ENCODE measurements around the gene RNF31. TPM values are rescaled to one million over a fixed set of nuclear protein-coding genes. Genes with fewer than 3 reads are reported as not detected.

The RNF31 gene
- polyA plus RNA-seq, 2 of the 4 experiments (the other 2 are of a cell fraction): 5.7 to 20.8 TPM

DNA sequence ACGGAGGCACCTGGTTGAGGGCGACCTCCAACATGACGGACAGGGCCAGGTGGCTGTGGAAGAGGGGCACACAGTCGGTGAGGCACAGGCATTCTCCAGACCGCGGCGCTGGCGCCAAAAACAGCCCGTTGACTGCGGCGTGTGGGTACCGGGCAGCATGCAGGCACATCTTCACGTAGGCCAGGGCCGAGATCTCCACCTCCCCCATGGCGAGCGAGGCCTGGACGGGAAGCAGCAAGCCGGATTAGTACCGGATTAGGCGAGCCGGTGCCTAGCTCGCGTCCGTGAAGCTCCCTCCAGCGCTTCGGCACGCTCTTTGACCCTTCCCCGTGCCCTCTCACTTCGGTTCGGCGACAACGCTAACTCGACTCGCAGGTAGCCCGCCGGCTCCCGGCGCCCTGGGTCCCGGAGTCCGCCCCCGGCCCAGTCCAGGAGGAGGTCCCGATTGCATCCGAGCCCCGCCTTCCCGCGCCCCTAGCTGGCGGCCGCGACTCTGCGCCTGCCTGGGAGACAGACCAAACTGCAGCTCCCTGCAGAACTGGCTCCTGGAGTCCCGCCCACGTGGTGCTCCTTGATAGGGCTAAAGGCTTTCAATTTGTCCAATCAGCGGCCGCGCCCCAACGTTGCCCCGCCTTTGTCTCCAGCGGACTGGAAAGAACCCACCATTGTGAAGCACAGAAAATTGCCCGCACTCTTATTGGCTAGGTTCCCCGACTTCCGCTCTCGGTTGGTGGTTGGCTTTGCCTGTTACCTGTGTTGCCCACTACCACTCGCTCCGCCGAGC lies 6.0 kb upstream of the RNF31 start, which contains the start of gene EMC9 (continued):
- TF ChIP-seq, protein P1, sequence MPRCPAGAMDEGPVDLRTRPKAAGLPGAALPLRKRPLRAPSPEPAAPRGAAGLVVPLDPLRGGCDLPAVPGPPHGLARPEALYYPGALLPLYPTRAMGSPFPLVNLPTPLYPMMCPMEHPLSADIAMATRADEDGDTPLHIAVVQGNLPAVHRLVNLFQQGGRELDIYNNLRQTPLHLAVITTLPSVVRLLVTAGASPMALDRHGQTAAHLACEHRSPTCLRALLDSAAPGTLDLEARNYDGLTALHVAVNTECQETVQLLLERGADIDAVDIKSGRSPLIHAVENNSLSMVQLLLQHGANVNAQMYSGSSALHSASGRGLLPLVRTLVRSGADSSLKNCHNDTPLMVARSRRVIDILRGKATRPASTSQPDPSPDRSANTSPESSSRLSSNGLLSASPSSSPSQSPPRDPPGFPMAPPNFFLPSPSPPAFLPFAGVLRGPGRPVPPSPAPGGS (IDR thresholded peaks at IDR 0.05): peak; percentile 64; the same call in 1 of the 3 replicates
- TF ChIP-seq JUN (IDR thresholded peaks at IDR 0.05): peak; percentile 88
- peak; percentile 69 for TF ChIP-seq MAFK (IDR thresholded peaks at IDR 0.05; ENCODE audit: partially characterized antibody)
- TF ChIP-seq, protein P2, sequence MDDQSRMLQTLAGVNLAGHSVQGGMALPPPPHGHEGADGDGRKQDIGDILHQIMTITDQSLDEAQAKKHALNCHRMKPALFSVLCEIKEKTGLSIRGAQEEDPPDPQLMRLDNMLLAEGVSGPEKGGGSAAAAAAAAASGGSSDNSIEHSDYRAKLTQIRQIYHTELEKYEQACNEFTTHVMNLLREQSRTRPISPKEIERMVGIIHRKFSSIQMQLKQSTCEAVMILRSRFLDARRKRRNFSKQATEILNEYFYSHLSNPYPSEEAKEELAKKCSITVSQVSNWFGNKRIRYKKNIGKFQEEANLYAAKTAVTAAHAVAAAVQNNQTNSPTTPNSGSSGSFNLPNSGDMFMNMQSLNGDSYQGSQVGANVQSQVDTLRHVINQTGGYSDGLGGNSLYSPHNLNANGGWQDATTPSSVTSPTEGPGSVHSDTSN (IDR thresholded peaks at IDR 0.05): peak; percentile 49; the same call in 1 of the 2 replicates
- no peak for TF ChIP-seq RARB (CRISPR knock-in tag; IDR thresholded peaks at IDR 0.05)

DNA sequence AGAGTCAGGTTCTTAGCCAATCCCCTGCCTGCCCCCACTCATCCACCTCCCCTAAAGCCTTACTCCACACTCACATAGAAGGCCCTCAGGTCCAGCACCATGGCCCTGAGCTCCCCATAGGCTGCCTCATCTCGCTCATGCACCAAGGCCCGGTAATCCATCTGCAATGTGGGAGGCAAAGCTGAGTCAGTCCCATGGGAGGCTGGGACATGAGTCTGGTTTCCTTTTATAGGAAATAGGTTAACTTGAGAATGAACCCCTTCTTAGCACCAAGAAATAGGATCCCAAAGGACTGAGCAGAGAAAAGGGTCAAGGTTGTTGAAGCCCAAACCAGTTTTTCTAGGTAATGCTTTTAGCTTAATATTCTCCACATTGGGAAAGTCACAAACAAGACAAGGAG lies 3.8 kb upstream of the RNF31 start:
- ATAC-seq (no peak), DNase-seq (ENCODE audit: low read depth in 1 of 2, low spot score in 1 of 2) (no peak), FAIRE-seq (no peak)
- H3K4me1 ChIP-seq: peaks cover 31% of the 10 kb centered on the region
- ChIA-PET POLR2A (no interaction called here), CTCF (interaction anchor here (1.1 to 12.6 kb wide), 3 partner anchors 8 to 19 kb away, joined by 3 to 168 read pairs (median 3); partner anchors contain the start of genes IRF9 and PSME1)
- no peak overlapping the region for H3K4me2 ChIP-seq
- no peak overlapping the region for H3K4me3 ChIP-seq
- 95% methylated on average over 2 of the region's 2 CpGs for WGBS (ENCODE audit: missing lambda C conversion rate)
- H3K27ac ChIP-seq: no peak overlapping the region
- no peaks in the 10 kb centered on the region for H3K9me3 ChIP-seq
- TF ChIP-seq, protein P3, sequence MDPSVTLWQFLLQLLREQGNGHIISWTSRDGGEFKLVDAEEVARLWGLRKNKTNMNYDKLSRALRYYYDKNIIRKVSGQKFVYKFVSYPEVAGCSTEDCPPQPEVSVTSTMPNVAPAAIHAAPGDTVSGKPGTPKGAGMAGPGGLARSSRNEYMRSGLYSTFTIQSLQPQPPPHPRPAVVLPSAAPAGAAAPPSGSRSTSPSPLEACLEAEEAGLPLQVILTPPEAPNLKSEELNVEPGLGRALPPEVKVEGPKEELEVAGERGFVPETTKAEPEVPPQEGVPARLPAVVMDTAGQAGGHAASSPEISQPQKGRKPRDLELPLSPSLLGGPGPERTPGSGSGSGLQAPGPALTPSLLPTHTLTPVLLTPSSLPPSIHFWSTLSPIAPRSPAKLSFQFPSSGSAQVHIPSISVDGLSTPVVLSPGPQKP (IDR thresholded peaks at IDR 0.05; ENCODE audit: low read depth, low read length): no peak
- TF ChIP-seq RCOR1 (IDR thresholded peaks at IDR 0.05; ENCODE audit: low read depth, low read length): no peak
- no peak for TF ChIP-seq NR3C1 (IDR thresholded peaks at IDR 0.05)
- no peak for TF ChIP-seq KDM1A (IDR thresholded peaks at IDR 0.05; ENCODE audit: low read depth)
- TF ChIP-seq RFX5 (IDR thresholded peaks at IDR 0.05): no peak
- TF ChIP-seq RAD21 (conservative IDR thresholded peaks at IDR 0.05 in 1 of 2, IDR thresholded peaks at IDR 0.05 in 1 of 2): no peak
- TF ChIP-seq POLR2A (IDR thresholded peaks at IDR 0.05; ENCODE audit: low read length): no peak
- TF ChIP-seq MAFK (IDR thresholded peaks at IDR 0.05; ENCODE audit: partially characterized antibody): no peak
- TF ChIP-seq CBX8 (IDR thresholded peaks at IDR 0.05): no peak
- no peak for TF ChIP-seq CBX2 (IDR thresholded peaks at IDR 0.05; ENCODE audit: borderline replicate concordance, low read depth)

DNA sequence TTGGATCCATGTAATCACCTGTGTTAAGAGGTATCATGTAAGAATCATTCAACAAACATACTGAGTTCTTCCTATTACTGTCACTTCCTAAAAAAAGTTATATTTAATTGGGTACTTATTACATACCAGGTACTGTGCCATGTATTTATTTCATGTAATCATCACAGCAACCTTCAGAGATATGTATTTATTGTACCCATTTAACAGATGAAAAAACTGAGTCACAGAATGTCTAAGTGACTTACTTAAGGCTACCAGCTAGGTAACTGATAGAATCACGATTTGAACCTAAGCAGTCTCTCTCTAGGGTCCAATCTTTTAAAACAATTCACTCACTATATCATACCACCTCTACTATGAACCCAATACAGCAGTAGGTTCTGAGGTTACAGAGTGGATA lies 2.8 kb upstream of the RNF31 start:
- CTCF ChIA-PET: interaction anchor here (0.8 to 12.6 kb wide), 5 partner anchors 9 to 36 kb away, joined by 3 to 168 read pairs (median 3); partner anchors contain the start of genes DCAF11, IRF9, NRL and PSME1
- H3K4me2 ChIP-seq: no peak overlapping the region
- no peaks in the 10 kb centered on the region for H3K9me3 ChIP-seq
- DNase-seq (ENCODE audit: low read depth in 1 of 2, low spot score in 1 of 2): no peak
- no peak overlapping the region for H3K27ac ChIP-seq
- FAIRE-seq: no peak
- POLR2A ChIA-PET: no interaction called here
- peaks cover 24% of the 10 kb centered on the region for H3K4me1 ChIP-seq
- H3K4me3 ChIP-seq: no peak overlapping the region
- 14% methylated on average over 1 of the region's 1 CpG for WGBS (ENCODE audit: missing lambda C conversion rate)
- peak; percentile 67; the same call in 1 of the 2 replicates for TF ChIP-seq KDM1A (IDR thresholded peaks at IDR 0.05; ENCODE audit: low read depth)
- no peak for TF ChIP-seq PHF8 (IDR thresholded peaks at IDR 0.05; ENCODE audit: borderline replicate concordance, low read depth)
- TF ChIP-seq HOXA7 (CRISPR knock-in tag; IDR thresholded peaks at IDR 0.05): no peak
- 0 out of 2 replicates have a peak, but pooled peaks have one; percentile 49 for TF ChIP-seq HDAC2 (IDR thresholded peaks at IDR 0.05)
- ATAC-seq: no peak

DNA sequence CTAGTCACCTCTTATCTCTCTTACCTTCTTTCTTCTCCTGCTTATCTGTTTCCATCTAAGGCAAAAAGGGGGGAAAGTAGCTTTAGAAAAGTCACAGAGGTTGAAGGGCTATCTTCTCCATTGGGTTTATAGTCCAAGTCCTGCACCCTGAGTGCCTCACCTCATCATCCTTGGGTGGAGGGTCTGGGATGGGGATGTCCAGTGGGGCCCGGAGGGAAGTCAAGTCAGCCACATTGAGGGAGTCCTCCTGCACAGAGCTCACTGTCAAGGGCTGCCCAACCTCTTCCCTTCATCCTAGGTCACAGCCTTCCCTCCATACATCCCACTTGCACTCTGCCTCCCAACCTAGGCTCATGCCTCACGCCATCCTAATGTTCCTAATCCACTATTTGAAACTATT lies 2.1 kb upstream of the RNF31 start:
- Histone ChIP-seq H3K4me2 (peak overlapping the region; percentile 85), H3K4me1 (peaks cover 18% of the 10 kb centered on the region), H3K9me3 (no peaks in the 10 kb centered on the region), H3K4me3 (peak overlapping the region; percentile 89; the same call in 2 of the 3 replicates), H3K27ac (peak overlapping the region; percentile 91 to 98; a peak in 4 of 6 replicates)
- FAIRE-seq (no peak), DNase-seq (ENCODE audit: low read depth in 1 of 2, low spot score in 1 of 2) (no peak), ATAC-seq (no peak)
- POLR2A ChIA-PET: no interaction called here
- TF ChIP-seq HEYL (CRISPR knock-in tag; IDR thresholded peaks at IDR 0.05) (no peak), MAFK (IDR thresholded peaks at IDR 0.05; ENCODE audit: partially characterized antibody) (no peak), CBX2 (IDR thresholded peaks at IDR 0.05; ENCODE audit: borderline replicate concordance, low read depth) (no peak)
- TF ChIP-seq, protein P4, sequence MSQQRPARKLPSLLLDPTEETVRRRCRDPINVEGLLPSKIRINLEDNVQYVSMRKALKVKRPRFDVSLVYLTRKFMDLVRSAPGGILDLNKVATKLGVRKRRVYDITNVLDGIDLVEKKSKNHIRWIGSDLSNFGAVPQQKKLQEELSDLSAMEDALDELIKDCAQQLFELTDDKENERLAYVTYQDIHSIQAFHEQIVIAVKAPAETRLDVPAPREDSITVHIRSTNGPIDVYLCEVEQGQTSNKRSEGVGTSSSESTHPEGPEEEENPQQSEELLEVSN (IDR thresholded peaks at IDR 0.05; ENCODE audit: borderline replicate concordance, low read depth): no peak
- CTCF ChIA-PET: interaction anchor here (0.6 to 12.6 kb wide), 7 partner anchors 8 to 824 kb away, joined by 3 to 168 read pairs (median 5); partner anchors contain the start of genes DCAF11, IRF9, NRL and PABPN1
- 91% methylated on average over 2 of the region's 2 CpGs for WGBS (ENCODE audit: missing lambda C conversion rate)
